Tibial artery (tissue), 4 donors: ENCODE results near the gene MS4A7.

Experiments
- DNase-seq, 2 donors: peaks; one replicate each; pipeline ENCODE4 v3.0.0-alpha.2; 2019
- H3K27ac ChIP-seq, 2 donors: fragments of 200-600 bp; sonication (generic) in 1 of 2; 1 replicate in 1 of 2; 2 replicates in 1 of 2; pipeline ENCODE4 v1.5.1; 2018 to 2019; ENCODE audit warnings: mild to moderate bottlenecking in 1 of 2
- H3K27me3 ChIP-seq, 2 donors: fragments of 200-600 bp; sonication (generic) in 1 of 2; one replicate each; pipeline versions ENCODE4 v1.5.1 to v1.6.0; 2016 to 2019
- H3K36me3 ChIP-seq, 3 donors: fragments of 200-600 bp; sonication (generic) in 2 of 3; one replicate each; pipeline ENCODE4 v1.5.1; 2016 to 2019; ENCODE audit warnings: mild to moderate bottlenecking in 2 of 3
- H3K4me1 ChIP-seq, 4 donors: fragments of 200-600 bp; sonication (generic) in 2 of 4; 1 replicate in 3 of 4; 2 replicates in 1 of 4; pipeline ENCODE4 v1.5.1; 2016 to 2019
- H3K4me3 ChIP-seq, 2 donors: fragments of 200-600 bp; sonication (generic) in 1 of 2; 1 replicate in 1 of 2; 2 replicates in 1 of 2; pipeline ENCODE4 v1.5.1; 2018 to 2019; ENCODE audit warnings: mild to moderate bottlenecking in 2 of 2
- H3K9me3 ChIP-seq, 3 donors: fragments of 200-600 bp; sonication (generic) in 1 of 3; one replicate each; pipeline ENCODE4 v1.5.1; 2016 to 2019
- intact Hi-C: fragments of 100-400 bp; cut with DNase I; formaldehyde crosslinking; loops from one replicate; pipeline ENCODE4 v1.15.0; 2023; ENCODE audit warnings: low total_unique reads
- TF ChIP-seq, protein P1 (sequence below), 2 experiments: fragments of 200-600 bp in 1 of 2; fragments of 450-650 bp in 1 of 2; IDR thresholded peaks; one replicate each; pipeline ENCODE4 v1.5.1; 2017 to 2019; ENCODE audit warnings: antibody characterized with exemption in 2 of 2, mild to moderate bottlenecking in 1 of 2, moderate library complexity in 1 of 2

Gene MS4A7

DNA sequence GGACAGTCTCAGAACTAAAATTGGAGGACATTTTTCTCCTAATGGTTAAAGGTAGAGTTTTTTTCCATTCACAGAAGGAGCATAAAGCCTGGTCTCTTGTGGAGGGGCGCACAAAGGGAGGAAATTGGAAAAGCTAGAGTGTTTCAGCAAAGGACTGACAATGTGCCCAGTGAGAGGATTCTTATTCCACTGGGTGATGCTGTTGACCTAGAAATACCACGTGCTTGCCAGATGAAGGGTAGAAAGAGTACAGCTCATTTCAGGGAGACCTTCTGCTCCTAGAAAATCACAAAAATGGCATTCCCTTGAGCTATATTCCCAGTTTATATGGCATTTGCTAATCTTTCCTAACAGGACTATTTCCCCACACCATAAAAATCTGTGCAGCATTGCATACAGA lies 30.2 kb upstream of the MS4A7 start:
- H3K27me3 ChIP-seq = no peaks in the 10 kb centered on the region
- DNase-seq = no peak
- H3K4me1 ChIP-seq = no peaks in the 10 kb centered on the region
- no peaks in the 10 kb centered on the region for H3K36me3 ChIP-seq
- no peak overlapping the region for H3K27ac ChIP-seq
- intact Hi-C loops = no loop called here
- H3K4me3 ChIP-seq = no peak overlapping the region
- no peaks in the 10 kb centered on the region for H3K9me3 ChIP-seq
- TF ChIP-seq, protein P1, sequence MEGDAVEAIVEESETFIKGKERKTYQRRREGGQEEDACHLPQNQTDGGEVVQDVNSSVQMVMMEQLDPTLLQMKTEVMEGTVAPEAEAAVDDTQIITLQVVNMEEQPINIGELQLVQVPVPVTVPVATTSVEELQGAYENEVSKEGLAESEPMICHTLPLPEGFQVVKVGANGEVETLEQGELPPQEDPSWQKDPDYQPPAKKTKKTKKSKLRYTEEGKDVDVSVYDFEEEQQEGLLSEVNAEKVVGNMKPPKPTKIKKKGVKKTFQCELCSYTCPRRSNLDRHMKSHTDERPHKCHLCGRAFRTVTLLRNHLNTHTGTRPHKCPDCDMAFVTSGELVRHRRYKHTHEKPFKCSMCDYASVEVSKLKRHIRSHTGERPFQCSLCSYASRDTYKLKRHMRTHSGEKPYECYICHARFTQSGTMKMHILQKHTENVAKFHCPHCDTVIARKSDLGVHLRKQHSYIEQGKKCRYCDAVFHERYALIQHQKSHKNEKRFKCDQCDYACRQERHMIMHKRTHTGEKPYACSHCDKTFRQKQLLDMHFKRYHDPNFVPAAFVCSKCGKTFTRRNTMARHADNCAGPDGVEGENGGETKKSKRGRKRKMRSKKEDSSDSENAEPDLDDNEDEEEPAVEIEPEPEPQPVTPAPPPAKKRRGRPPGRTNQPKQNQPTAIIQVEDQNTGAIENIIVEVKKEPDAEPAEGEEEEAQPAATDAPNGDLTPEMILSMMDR (IDR thresholded peaks at IDR 0.05) = no peak

DNA sequence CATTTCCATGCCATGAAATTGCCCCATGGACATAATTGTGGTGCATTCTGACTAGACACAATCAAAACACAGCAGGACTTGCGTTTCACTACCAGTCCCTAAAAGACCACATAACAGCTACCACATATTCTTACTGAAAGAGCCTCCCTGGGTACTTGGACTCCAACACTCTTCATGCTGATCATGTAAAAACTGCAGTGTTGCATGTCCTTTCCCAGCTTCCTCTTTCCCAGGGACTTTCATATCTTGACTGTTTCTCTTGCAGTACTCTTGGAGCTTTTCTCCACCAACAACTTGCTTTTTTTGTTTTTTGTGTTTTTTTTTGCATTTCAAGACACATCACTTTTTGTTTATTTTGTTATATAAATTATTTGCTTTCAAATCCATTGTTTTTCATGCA lies 28.3 kb upstream of the MS4A7 start:
- no peaks in the 10 kb centered on the region for H3K36me3 ChIP-seq
- H3K4me3 ChIP-seq = no peak overlapping the region
- H3K27ac ChIP-seq = no peak overlapping the region
- H3K4me1 ChIP-seq = no peaks in the 10 kb centered on the region
- DNase-seq = no peak
- intact Hi-C loops = no loop called here
- no peaks in the 10 kb centered on the region for H3K27me3 ChIP-seq
- TF ChIP-seq, protein P1 (IDR thresholded peaks at IDR 0.05) = no peak
- no peaks in the 10 kb centered on the region for H3K9me3 ChIP-seq

DNA sequence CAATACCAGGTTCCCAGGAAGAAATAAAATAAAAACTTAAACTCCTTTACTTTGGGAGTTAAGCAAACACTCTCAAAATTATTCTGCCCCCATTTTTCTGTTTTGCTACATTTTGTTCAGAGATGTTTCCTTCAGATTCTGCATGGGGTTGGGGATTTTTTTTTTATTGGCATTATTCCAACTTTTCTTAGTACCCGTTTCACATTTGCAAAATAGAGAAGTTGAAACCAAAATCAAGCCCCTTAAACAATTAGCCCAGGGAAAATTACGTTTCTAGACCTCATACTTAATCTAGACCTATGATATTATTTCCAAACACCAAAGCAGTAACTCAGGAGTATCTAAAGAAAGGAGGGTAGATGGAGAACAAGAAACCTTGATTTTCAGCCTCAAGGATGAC lies 20.6 kb upstream of the MS4A7 start:
- no peaks in the 10 kb centered on the region for H3K9me3 ChIP-seq

DNA sequence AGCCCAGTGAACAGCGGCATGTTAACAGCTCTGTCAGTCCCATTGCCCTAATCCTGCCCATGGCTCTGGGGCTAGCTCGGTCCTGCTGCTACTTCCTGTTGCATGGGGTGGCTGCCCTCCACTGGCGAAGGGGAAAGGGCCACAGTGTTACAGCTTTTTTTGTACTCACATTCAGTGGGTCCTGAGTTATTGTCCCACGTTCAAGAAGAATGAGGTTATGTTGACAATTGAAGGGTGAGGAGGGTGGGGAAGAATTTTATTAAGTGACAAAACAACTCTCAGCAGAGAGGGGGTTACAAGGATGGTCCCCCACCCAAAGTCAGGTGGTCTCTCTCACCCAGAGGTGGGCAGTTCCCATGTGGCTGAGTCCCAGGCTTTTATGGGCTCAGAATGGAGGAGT lies 17.7 kb upstream of the MS4A7 start:
- TF ChIP-seq, protein P1 (IDR thresholded peaks at IDR 0.05) = no peak
- H3K9me3 ChIP-seq = no peaks in the 10 kb centered on the region
- H3K27me3 ChIP-seq = peaks cover 0 to 3% of the 10 kb centered on the region in 2 donors
- H3K4me1 ChIP-seq = no peaks in the 10 kb centered on the region
- intact Hi-C loops = no loop called here
- no peak overlapping the region for H3K27ac ChIP-seq
- no peaks in the 10 kb centered on the region for H3K36me3 ChIP-seq
- no peak for DNase-seq
- no peak overlapping the region for H3K4me3 ChIP-seq

More for the DNA sequence above, 20.6 kb upstream of the MS4A7 start:
- H3K4me1 ChIP-seq = no peaks in the 10 kb centered on the region
- no peaks in the 10 kb centered on the region for H3K27me3 ChIP-seq
- DNase-seq = no peak
- no peak overlapping the region for H3K4me3 ChIP-seq
- intact Hi-C loops = no loop called here
- TF ChIP-seq, protein P1 (IDR thresholded peaks at IDR 0.05) = no peak
- H3K36me3 ChIP-seq = no peaks in the 10 kb centered on the region
- H3K27ac ChIP-seq = no peak overlapping the region

DNA sequence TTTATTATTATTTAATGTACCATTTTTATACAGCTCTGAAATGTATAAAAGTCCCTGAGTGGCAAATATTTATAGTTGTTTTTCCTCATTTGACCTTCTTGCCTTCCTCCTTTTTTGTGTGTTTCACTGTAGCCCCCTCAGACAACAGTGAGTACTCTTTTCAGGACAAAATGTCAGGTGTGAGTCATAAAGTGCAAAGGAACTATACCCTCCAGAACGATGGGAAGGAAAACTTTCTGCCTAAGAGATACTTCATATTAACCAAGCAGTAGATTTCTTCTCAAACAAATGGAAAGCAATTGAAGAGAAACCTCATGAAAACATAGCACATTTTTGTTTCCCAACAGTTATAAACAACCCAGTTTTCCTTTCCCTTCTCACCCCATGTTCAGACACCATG lies 16.1 kb upstream of the MS4A7 start:
- H3K4me3 ChIP-seq = no peak overlapping the region
- TF ChIP-seq, protein P1 (IDR thresholded peaks at IDR 0.05) = no peak
- intact Hi-C loops = no loop called here
- no peaks in the 10 kb centered on the region for H3K9me3 ChIP-seq
- H3K4me1 ChIP-seq = no peaks in the 10 kb centered on the region
- no peak for DNase-seq
- H3K36me3 ChIP-seq = no peaks in the 10 kb centered on the region
- H3K27ac ChIP-seq = no peak overlapping the region
- H3K27me3 ChIP-seq = peaks cover 0 to 3% of the 10 kb centered on the region in 2 donors
